Measurements from ENCODE around the gene NPEPPS.
A peak's percentile ranks its signal among the peaks of the same experiment; 100 is the strongest.
"Not testable (repeated sequence)": the region's sequence is repeated elsewhere in the genome, so short reads cannot be mapped to it uniquely, and the experiment has no call there.

NPEPPS gene

GRCh38 chr17:47519365-47519764, 11.5 kb upstream of the NPEPPS start:
- H3K9me3 ChIP-seq (ENCODE audit: insufficient read depth, low read depth, low read length); H3K4me3 ChIP-seq (ENCODE audit: low read length); H3K4me1 ChIP-seq (ENCODE audit: insufficient read depth, low read length); H3K36me3 ChIP-seq (ENCODE audit: insufficient read depth, low read length); H3K9ac ChIP-seq (ENCODE audit: low read depth, low read length); H3K27ac ChIP-seq (ENCODE audit: low read depth, low read length); H3K27me3 ChIP-seq (ENCODE audit: insufficient read depth, low read length): not testable (repeated sequence)

DNA sequence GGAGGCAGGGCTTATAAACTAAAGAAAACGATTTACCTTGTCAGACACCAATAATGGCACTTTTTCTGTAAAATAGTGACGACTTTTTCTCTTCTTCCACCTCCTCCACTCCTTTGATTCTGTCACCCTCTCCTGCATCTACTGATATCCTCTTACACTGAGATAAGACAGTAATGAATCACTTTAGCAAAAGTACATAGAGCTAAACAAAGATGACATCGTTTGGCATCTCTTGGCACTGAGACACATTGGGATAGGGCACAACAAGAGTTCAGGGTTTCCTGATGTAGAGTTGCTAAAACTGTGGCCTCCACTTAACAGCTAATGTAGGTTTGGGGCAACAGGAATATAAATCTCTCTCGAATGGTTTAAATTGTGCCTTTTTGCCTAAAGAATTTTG, 10.6 kb upstream of the NPEPPS start:
- WGBS, result 92% methylated on average over 3 of the region's 4 CpGs
- H3K4me3 ChIP-seq (ENCODE audit: low read length); H3K36me3 ChIP-seq (ENCODE audit: insufficient read depth, low read length); H3K27me3 ChIP-seq (ENCODE audit: insufficient read depth, low read length); H3K4me1 ChIP-seq (ENCODE audit: insufficient read depth, low read length); H3K27ac ChIP-seq (ENCODE audit: low read depth, low read length); H3K9me3 ChIP-seq (ENCODE audit: insufficient read depth, low read depth, low read length); H3K9ac ChIP-seq (ENCODE audit: low read depth, low read length): not testable (repeated sequence)

DNA sequence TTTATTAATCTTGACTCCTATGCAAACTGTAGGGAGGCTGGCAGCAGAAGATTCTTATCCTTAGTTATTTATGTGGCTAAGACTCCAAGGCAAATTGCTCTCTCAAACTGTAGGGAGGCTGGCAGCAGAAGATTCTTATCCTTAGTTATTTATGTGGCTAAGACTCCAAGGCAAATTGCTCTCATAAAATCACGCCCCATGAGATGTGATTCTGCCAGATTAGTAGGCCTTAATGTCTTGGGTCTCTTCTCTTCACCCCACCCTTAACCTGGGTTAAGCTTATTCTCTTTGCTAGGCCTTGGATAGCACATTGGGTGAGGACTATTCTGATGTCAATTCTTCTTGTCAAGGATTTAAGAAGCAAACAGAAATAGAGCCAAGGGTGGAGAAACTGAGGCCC, 9.5 kb upstream of the NPEPPS start:
- not testable (repeated sequence) for H3K9ac ChIP-seq (ENCODE audit: low read depth, low read length); H3K9me3 ChIP-seq (ENCODE audit: insufficient read depth, low read depth, low read length); H3K27me3 ChIP-seq (ENCODE audit: insufficient read depth, low read length); H3K4me1 ChIP-seq (ENCODE audit: insufficient read depth, low read length); H3K36me3 ChIP-seq (ENCODE audit: insufficient read depth, low read length); H3K4me3 ChIP-seq (ENCODE audit: low read length); H3K27ac ChIP-seq (ENCODE audit: low read depth, low read length)
- WGBS, result 100% methylated on average over 1 of the region's 1 CpG

DNA sequence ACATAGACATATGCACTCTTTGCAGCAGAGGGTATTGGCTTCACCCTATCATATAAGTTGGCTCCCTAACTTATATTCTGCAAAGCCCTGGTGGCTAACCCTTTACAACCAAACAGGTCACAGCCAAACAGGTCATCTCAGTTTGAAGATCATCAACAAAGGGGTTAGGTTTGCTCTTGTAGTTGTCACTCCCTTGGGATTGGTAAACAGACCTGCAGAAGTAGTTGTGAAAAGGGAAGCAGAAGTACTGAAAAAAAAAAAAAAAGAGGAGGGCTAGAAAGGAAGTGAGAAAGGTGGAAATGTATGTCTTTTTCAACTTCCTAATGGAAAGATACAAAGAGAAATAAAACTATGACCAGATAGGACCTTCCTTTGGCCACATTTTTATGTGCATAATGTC, 8.6 kb upstream of the NPEPPS start:
- not testable (repeated sequence) for H3K27ac ChIP-seq (ENCODE audit: low read depth, low read length); H3K4me1 ChIP-seq (ENCODE audit: insufficient read depth, low read length); H3K36me3 ChIP-seq (ENCODE audit: insufficient read depth, low read length); H3K9me3 ChIP-seq (ENCODE audit: insufficient read depth, low read depth, low read length); H3K4me3 ChIP-seq (ENCODE audit: low read length); H3K9ac ChIP-seq (ENCODE audit: low read depth, low read length); H3K27me3 ChIP-seq (ENCODE audit: insufficient read depth, low read length)

DNA sequence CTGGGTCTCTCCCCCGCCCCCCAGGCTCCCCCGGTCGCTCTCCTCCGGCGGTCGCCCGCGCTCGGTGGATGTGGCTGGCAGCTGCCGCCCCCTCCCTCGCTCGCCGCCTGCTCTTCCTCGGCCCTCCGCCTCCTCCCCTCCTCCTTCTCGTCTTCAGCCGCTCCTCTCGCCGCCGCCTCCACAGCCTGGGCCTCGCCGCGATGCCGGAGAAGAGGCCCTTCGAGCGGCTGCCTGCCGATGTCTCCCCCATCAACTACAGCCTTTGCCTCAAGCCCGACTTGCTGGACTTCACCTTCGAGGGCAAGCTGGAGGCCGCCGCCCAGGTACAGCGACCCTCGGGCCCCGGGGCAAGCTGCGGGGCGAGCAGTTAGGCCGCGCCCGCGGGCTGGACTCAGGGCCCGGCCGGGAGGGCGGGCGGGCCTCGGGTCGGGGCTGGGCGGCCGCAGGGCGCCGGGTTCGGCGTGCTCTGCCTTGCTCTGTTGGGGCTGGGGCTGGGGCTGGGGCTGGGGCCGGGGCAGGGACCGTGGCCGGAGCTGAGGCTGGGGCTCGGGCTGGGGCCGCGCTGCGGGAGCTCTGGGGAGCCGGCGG, 419 bp downstream of the NPEPPS start:
- H3K36me3 ChIP-seq (ENCODE audit: insufficient read depth, low read length), result not testable (repeated sequence)
- peak overlapping the region; percentile 77; the same call in 1 of the 2 replicates for H3K27ac ChIP-seq (ENCODE audit: low read depth, low read length)

GRCh38 chr17:47539085-47539484, 8.2 kb downstream of the NPEPPS start:
- H3K4me3 ChIP-seq (ENCODE audit: low read length); H3K9me3 ChIP-seq (ENCODE audit: insufficient read depth, low read depth, low read length); H3K9ac ChIP-seq (ENCODE audit: low read depth, low read length); H3K4me1 ChIP-seq (ENCODE audit: insufficient read depth, low read length); H3K27ac ChIP-seq (ENCODE audit: low read depth, low read length); H3K36me3 ChIP-seq (ENCODE audit: insufficient read depth, low read length); H3K27me3 ChIP-seq (ENCODE audit: insufficient read depth, low read length): not testable (repeated sequence)
- WGBS, result 92% methylated on average over 3 of the region's 3 CpGs

More for the DNA sequence above, 419 bp downstream of the NPEPPS start:
- H3K4me3 ChIP-seq (ENCODE audit: low read length), result peak overlapping the region; percentile 72
- 0% methylated on average over 13 of the region's 61 CpGs for WGBS
- not testable (repeated sequence) for H3K9me3 ChIP-seq (ENCODE audit: insufficient read depth, low read depth, low read length); H3K27me3 ChIP-seq (ENCODE audit: insufficient read depth, low read length); H3K4me1 ChIP-seq (ENCODE audit: insufficient read depth, low read length)
- peak overlapping the region; percentile 67 for H3K9ac ChIP-seq (ENCODE audit: low read depth, low read length)

GRCh38 chr17:47541676-47542075, 10.8 kb downstream of the NPEPPS start:
- H3K27ac ChIP-seq (ENCODE audit: low read depth, low read length); H3K27me3 ChIP-seq (ENCODE audit: insufficient read depth, low read length); H3K4me3 ChIP-seq (ENCODE audit: low read length); H3K9me3 ChIP-seq (ENCODE audit: insufficient read depth, low read depth, low read length); H3K4me1 ChIP-seq (ENCODE audit: insufficient read depth, low read length); H3K9ac ChIP-seq (ENCODE audit: low read depth, low read length): not testable (repeated sequence)
- peaks cover 11% of the 10 kb centered on the region for H3K36me3 ChIP-seq (ENCODE audit: insufficient read depth, low read length)
- WGBS, result no CpG with 5 or more reads among the region's 2 CpGs

- not testable (repeated sequence) for H3K9me3 ChIP-seq (ENCODE audit: insufficient read depth, low read depth, low read length); H3K27ac ChIP-seq (ENCODE audit: low read depth, low read length); H3K9ac ChIP-seq (ENCODE audit: low read depth, low read length); H3K4me3 ChIP-seq (ENCODE audit: low read length); H3K27me3 ChIP-seq (ENCODE audit: insufficient read depth, low read length); H3K4me1 ChIP-seq (ENCODE audit: insufficient read depth, low read length)
- 100% methylated on average over 1 of the region's 6 CpGs for WGBS
- peaks cover 18% of the 10 kb centered on the region for H3K36me3 ChIP-seq (ENCODE audit: insufficient read depth, low read length)
These were observed 13.4 kb downstream of the NPEPPS start for GRCh38 chr17:47544327-47544726.

- WGBS, result 90% methylated on average over 2 of the region's 4 CpGs
- H3K9ac ChIP-seq (ENCODE audit: low read depth, low read length); H3K9me3 ChIP-seq (ENCODE audit: insufficient read depth, low read depth, low read length); H3K27me3 ChIP-seq (ENCODE audit: insufficient read depth, low read length); H3K36me3 ChIP-seq (ENCODE audit: insufficient read depth, low read length); H3K27ac ChIP-seq (ENCODE audit: low read depth, low read length); H3K4me3 ChIP-seq (ENCODE audit: low read length); H3K4me1 ChIP-seq (ENCODE audit: insufficient read depth, low read length): not testable (repeated sequence)
These were observed 23.8 kb downstream of the NPEPPS start for GRCh38 chr17:47554733-47555132.

DNA sequence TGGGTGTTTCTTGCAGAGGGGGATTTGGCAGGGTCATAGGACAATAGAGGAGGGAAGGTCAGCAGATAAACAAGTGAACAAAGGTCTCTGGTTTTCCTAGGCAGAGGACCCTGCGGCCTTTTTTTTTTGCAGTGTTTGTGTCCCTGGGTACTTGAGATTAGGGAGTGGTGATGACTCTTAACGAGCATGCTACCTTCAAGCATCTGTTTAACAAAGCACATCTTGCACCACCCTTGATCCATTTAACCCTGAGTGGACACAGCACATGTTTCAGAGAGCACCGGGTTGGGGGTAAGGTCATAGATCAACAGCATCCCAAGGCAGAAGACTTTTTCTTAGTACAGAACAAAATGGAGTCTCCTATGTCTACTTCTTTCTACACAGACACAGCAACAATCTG, 25.2 kb downstream of the NPEPPS start:
- 100% methylated on average over 2 of the region's 3 CpGs for WGBS
- not testable (repeated sequence) for H3K4me3 ChIP-seq (ENCODE audit: low read length); H3K36me3 ChIP-seq (ENCODE audit: insufficient read depth, low read length)

DNA sequence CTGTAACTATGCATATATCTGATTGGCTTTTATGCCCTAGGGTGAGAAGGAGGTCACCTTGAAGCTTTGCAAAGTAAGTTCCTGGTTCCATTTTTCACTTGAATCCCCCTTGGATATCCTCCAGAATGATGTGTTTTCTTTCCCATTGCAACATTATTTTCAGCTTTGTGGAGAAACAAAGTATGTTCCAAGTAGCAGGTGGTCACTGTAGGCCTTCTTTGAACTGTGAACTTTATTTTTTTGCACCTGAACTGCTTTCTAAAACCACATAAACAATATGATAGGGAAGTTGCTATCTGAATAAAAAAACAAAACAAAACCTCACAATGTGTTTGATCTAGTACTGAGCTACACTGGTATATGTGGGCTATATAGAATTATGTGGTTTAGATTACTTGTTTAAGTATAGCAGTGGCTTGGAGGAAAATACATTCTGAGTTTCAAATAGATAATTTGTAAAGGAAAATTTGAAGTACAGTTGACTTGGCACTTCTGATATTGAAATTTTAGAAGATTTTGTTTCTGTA, 29.7 kb downstream of the NPEPPS start:
- H3K27me3 ChIP-seq (ENCODE audit: insufficient read depth, low read length); H3K4me1 ChIP-seq (ENCODE audit: insufficient read depth, low read length); H3K4me3 ChIP-seq (ENCODE audit: low read length); H3K36me3 ChIP-seq (ENCODE audit: insufficient read depth, low read length); H3K9me3 ChIP-seq (ENCODE audit: insufficient read depth, low read depth, low read length); H3K9ac ChIP-seq (ENCODE audit: low read depth, low read length); H3K27ac ChIP-seq (ENCODE audit: low read depth, low read length): not testable (repeated sequence)

More for the DNA sequence above, 25.2 kb downstream of the NPEPPS start:
- H3K9me3 ChIP-seq (ENCODE audit: insufficient read depth, low read depth, low read length); H3K4me1 ChIP-seq (ENCODE audit: insufficient read depth, low read length); H3K9ac ChIP-seq (ENCODE audit: low read depth, low read length); H3K27ac ChIP-seq (ENCODE audit: low read depth, low read length); H3K27me3 ChIP-seq (ENCODE audit: insufficient read depth, low read length): not testable (repeated sequence)

DNA sequence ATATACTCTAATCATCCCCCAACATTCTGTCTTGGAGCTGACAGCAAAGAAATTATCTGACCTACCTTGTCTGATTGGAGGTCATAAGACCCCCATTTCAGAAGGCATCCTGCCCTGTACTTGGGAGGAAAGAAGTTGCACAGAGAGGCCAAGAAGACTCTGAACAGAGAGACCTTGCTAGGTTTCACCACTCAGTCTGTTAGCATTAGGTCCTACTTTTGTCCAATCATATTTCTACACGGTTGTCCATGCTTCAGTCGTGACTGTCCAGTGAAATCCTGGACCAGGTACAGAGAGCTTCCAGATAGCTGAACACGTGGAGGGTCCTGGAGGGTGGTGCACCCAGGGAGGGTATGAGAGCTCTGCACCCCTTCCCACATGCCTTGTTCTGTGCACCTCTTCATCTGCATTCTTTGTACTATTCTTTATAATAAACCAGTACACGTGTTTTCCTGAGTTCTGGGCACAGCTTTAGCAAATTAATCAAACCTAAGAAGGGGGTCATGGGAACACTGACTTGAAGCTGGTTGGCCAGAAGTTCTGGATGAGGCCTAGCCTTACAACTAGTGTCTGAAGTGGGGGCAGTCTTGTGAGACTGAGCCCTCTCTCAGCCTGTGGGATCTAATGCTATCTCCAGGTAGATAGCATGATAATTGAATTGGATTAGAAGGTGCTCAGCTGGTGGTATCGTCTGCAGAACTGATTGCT, 30.9 kb downstream of the NPEPPS start:
- WGBS, result 87% methylated on average over 4 of the region's 5 CpGs
- H3K36me3 ChIP-seq (ENCODE audit: insufficient read depth, low read length); H3K9me3 ChIP-seq (ENCODE audit: insufficient read depth, low read depth, low read length): not testable (repeated sequence)

More for the DNA sequence above, 30.9 kb downstream of the NPEPPS start:
- H3K27me3 ChIP-seq (ENCODE audit: insufficient read depth, low read length); H3K4me1 ChIP-seq (ENCODE audit: insufficient read depth, low read length); H3K4me3 ChIP-seq (ENCODE audit: low read length); H3K27ac ChIP-seq (ENCODE audit: low read depth, low read length); H3K9ac ChIP-seq (ENCODE audit: low read depth, low read length): not testable (repeated sequence)
